ENCODE measurements around the gene SLC5A12.

Gene SLC5A12

DNA sequence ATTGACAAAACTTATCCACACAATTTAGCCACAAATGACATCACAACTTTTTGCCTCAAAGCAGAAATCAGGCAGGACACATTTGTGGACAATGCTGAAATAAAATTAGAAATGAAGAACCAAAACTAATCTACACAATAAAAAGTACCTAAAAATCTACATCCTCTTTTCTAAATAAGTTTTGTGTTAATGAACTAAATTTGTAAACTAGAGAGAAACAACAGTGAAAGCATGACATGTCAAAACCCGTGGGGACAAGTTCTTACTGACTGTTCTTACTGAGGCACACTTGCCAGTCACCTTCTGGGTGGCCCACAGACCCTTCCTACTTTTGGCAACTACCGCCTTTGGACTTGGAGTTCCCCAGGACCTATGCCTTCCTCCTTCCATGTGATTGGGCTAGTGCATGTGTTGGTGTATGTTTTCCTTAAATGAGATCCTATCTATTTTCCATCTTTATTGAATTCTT lies 89.1 kb downstream of the SLC5A12 start:
- no peaks in the 10 kb centered on the region for H3K36me3 ChIP-seq
- H3K9me3 ChIP-seq (replicated peaks in 1 of 11), result no peaks in the 10 kb centered on the region
- peaks cover 0 to 17% (median 1%) of the 10 kb centered on the region in 10 experiments; a peak in 8 of 20 replicates for H3K4me1 ChIP-seq
- peak overlapping the region in 5 of 11 experiments; percentile 22 to 65 (median 34); a peak in 5 of 22 replicates for H3K4me2 ChIP-seq
- no peak for TF ChIP-seq Cebpa-rat (IDR thresholded peaks at IDR 0.05)
- H3K9ac ChIP-seq, result no peak overlapping the region
- no peaks in the 10 kb centered on the region for H4K20me1 ChIP-seq
- H3K27me3 ChIP-seq, result no peaks in the 10 kb centered on the region
- peak overlapping the region in 2 of 11 experiments; percentile 45 to 49; a peak in 3 of 22 replicates for H3K27ac ChIP-seq
- H3K4me3 ChIP-seq, result no peak overlapping the region

DNA sequence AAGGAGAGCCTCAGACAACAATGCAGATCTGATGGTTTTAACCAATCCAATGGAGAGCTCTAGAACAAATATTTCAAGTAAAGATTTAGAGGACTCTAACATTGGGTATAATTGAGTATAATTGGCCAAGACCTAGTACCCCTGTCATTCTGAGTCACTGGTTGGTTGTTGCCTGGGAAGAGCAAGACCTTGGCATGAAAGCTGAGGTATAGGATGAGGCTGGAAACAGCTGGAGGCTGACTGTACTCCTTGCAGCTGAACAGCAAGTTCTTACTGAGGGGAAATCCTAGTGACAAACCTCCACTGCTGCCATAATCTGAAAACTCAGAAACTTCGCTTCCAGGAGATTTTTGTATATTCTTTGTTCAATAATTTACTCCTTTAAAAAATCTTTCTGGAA lies 95.5 kb downstream of the SLC5A12 start:
- no peak overlapping the region for H3K4me2 ChIP-seq
- peaks cover 0 to 6% (median 0%) of the 10 kb centered on the region in 10 experiments; a peak in 1 of 20 replicates for H3K4me1 ChIP-seq
- no peak overlapping the region for H3K9ac ChIP-seq

DNA sequence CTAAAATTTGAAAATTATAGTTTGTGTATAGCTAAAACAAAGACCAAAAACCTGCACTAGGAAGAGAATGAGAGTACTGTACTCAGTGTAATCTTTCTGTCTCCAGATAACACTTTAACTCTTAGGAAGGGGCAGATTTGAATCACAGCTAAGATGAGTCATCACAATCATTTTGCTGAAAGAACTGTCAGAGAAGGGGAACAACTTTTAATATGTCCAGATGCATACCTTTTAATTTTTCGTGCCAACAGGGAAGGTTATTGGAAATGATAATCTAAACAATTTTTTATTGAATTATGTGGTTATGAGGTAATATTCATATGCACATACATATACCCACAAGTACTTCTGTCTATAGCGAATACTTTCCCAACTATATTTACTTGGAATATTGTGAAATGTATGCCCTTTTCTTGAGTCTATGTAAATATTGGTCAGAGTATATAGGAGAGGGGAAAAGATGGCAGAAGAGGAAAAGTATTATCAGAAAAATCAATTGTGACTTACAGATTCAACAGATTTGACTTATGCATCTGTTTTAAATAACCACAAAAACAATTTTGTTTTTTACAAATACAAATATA lies 98.7 kb downstream of the SLC5A12 start:
- Histone ChIP-seq H3K9ac (no peak overlapping the region), H3K27me3 (no peaks in the 10 kb centered on the region), H3K4me1 (peaks cover 0 to 13% (median 5%) of the 10 kb centered on the region in 10 experiments; a peak in 11 of 20 replicates), H3K27ac (no peak overlapping the region), H3K4me3 (no peak overlapping the region), H3K9me3 (replicated peaks in 1 of 11) (no peaks in the 10 kb centered on the region), H3K36me3 (no peaks in the 10 kb centered on the region), H4K20me1 (no peaks in the 10 kb centered on the region), H3K4me2 (0 out of 22 replicates have a peak overlapping the region, but pooled peaks of 1 of the 11 experiments have one; percentile 19)
- no peak for TF ChIP-seq Cebpa-rat (IDR thresholded peaks at IDR 0.05)

More for the DNA sequence above, 95.5 kb downstream of the SLC5A12 start:
- no peaks in the 10 kb centered on the region for H3K36me3 ChIP-seq
- H3K27me3 ChIP-seq, result no peaks in the 10 kb centered on the region
- H3K4me3 ChIP-seq, result no peak overlapping the region
- H4K20me1 ChIP-seq, result no peaks in the 10 kb centered on the region
- H3K27ac ChIP-seq, result no peak overlapping the region
- no peaks in the 10 kb centered on the region for H3K9me3 ChIP-seq (replicated peaks in 1 of 11)
- TF ChIP-seq Cebpa-rat (IDR thresholded peaks at IDR 0.05), result no peak

DNA sequence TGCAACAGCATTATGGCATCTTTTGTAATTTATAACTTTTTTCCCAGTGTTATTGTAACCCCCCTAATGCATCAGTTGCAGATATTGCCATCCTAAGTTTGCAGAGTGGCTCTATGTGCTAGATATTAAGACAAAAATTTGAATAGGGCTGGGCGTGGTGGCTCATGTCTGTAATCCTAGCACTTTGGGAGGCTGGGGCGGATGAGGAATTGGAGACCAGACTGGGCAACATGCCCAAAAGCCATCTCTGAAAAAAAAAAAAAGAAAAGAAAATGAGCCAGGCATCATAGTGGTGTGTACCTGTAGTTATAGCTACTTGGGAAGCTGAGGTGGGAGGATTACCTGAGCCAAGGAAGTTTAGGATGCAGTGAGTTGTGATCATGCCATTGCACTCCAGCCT lies 99.7 kb downstream of the SLC5A12 start:
- no peak overlapping the region for H3K9ac ChIP-seq
- no peaks in the 10 kb centered on the region for H3K9me3 ChIP-seq (replicated peaks in 1 of 11)
- H3K4me3 ChIP-seq, result no peak overlapping the region
- no peak overlapping the region for H3K4me2 ChIP-seq
- H3K27ac ChIP-seq, result no peak overlapping the region
- no peaks in the 10 kb centered on the region for H3K27me3 ChIP-seq
- H4K20me1 ChIP-seq, result no peaks in the 10 kb centered on the region
- TF ChIP-seq Cebpa-rat (IDR thresholded peaks at IDR 0.05), result no peak
- H3K4me1 ChIP-seq, result peaks cover 0 to 19% (median 6%) of the 10 kb centered on the region in 10 experiments; a peak in 11 of 20 replicates
- H3K36me3 ChIP-seq, result no peaks in the 10 kb centered on the region

DNA sequence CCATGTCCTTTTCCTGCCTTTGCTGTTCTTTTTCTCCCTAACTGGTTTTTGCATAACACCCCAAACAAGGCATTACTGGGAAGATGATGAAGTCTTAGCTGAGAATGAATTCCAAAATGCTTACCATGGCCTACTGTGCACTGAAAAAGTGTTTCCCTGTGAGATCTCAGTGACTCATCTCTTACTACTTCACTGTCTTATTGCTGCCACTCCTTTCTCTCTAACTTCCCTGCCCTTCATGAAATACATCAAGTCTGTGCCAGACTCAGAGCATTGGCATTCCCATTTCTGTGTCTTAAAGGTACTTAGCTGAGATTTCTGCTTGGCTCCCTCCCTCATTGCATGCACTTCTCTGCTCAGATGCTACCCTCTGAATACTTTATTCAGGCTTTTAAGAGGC lies 100.7 kb downstream of the SLC5A12 start:
- TF ChIP-seq Cebpa-rat (IDR thresholded peaks at IDR 0.05), result no peak
- no peaks in the 10 kb centered on the region for H3K36me3 ChIP-seq
- no peak overlapping the region for H3K9ac ChIP-seq
- no peaks in the 10 kb centered on the region for H4K20me1 ChIP-seq
- H3K4me3 ChIP-seq, result no peak overlapping the region
- no peaks in the 10 kb centered on the region for H3K9me3 ChIP-seq (replicated peaks in 1 of 11)
- H3K27ac ChIP-seq, result no peak overlapping the region
- peaks cover 0 to 19% (median 6%) of the 10 kb centered on the region in 10 experiments; a peak in 11 of 20 replicates for H3K4me1 ChIP-seq
- no peaks in the 10 kb centered on the region for H3K27me3 ChIP-seq
- H3K4me2 ChIP-seq, result no peak overlapping the region

DNA sequence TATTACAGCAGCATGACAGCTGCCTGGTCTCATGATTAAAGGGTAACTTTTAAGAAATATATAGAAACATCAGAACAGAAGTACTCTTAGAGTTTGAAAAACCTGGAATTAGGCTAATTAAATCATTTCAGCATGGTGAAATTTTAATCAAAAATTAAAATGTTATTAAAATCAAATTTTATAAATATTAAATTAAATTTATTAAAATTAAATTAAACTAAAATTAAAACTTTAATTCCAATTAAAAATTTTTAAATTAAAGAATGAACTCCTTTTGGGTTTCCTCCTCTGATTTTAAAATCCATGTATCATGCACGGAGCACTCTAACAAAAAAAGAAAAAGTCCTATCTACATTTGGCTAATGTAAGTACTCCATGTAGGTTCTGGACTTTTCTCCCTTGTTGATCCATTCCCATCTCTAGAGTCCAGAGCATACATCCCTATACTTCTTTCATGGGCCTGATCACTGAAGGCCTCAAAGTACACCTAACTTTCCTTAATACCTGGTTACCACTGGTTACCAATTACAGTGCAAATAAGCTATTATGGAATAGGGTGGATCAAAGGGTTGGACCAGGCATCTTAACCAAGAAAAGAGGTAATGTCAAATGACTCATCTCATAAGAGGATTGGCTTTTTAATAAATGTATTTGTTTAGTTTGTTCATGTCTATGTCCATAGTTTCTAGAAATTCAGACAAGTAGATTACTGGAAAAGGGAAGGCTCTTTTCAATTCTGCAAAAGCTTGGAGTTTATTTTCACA lies 101.4 kb downstream of the SLC5A12 start:
- Histone ChIP-seq H3K4me2 (no peak overlapping the region), H3K27ac (no peak overlapping the region), H3K4me1 (peaks cover 0 to 19% (median 6%) of the 10 kb centered on the region in 10 experiments; a peak in 11 of 20 replicates), H3K9ac (no peak overlapping the region), H3K4me3 (no peak overlapping the region), H4K20me1 (no peaks in the 10 kb centered on the region), H3K9me3 (replicated peaks in 1 of 11) (no peaks in the 10 kb centered on the region), H3K27me3 (no peaks in the 10 kb centered on the region), H3K36me3 (no peaks in the 10 kb centered on the region)
- TF ChIP-seq Cebpa-rat (IDR thresholded peaks at IDR 0.05), result no peak

DNA sequence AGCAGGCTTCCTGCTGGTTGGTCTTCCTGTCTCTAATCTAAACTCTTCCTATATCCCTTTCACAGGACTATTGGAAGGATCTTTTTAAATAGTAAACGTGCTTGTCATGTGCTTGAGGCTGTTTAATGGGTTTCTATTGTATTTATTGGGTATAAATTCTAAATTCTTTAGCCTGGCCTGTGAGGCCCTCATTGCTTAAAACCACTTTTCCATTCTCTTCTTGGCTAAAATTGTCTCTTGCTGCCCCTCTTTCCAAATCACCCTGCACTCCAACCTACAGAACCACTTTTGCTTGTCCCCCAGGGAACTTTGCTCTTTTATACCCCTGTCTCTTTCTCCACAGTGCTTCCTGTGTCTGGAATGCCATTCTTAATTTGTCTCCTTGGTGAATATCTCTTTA lies 103.4 kb downstream of the SLC5A12 start:
- Histone ChIP-seq H3K4me3 (no peak overlapping the region), H4K20me1 (no peaks in the 10 kb centered on the region), H3K27ac (peak overlapping the region in 1 of 11 experiments; percentile 24; a peak in 2 of 22 replicates), H3K4me2 (peak overlapping the region in 7 of 11 experiments; percentile 2 to 54 (median 34); a peak in 10 of 22 replicates), H3K4me1 (peaks cover 0 to 28% (median 7%) of the 10 kb centered on the region in 10 experiments; a peak in 11 of 20 replicates), H3K27me3 (no peaks in the 10 kb centered on the region), H3K36me3 (no peaks in the 10 kb centered on the region), H3K9ac (no peak overlapping the region), H3K9me3 (replicated peaks in 1 of 11) (peaks cover 0 to 7% (median 5%) of the 10 kb centered on the region in 11 experiments; a peak in 7 of 22 replicates)
- no peak for TF ChIP-seq Cebpa-rat (IDR thresholded peaks at IDR 0.05)

All from BLaER1 treated with 17β-estradiol and CSF1 and Interleukin-3, amounts not matched to agents 10 nM and 100 nM (cell line).